GM12872 (cell line): ENCODE data around the gene SV2A.

ENCODE experiments used
- TF ChIP-seq, protein P1 (sequence below): IDR thresholded peaks from 3 replicates; pipeline ENCODE4 v1.5.1; 2011; ENCODE audit warnings: low read depth, mild to moderate bottlenecking, low read length, moderate library complexity; ENCODE audit not compliant: insufficient read depth

Gene SV2A, protein sequence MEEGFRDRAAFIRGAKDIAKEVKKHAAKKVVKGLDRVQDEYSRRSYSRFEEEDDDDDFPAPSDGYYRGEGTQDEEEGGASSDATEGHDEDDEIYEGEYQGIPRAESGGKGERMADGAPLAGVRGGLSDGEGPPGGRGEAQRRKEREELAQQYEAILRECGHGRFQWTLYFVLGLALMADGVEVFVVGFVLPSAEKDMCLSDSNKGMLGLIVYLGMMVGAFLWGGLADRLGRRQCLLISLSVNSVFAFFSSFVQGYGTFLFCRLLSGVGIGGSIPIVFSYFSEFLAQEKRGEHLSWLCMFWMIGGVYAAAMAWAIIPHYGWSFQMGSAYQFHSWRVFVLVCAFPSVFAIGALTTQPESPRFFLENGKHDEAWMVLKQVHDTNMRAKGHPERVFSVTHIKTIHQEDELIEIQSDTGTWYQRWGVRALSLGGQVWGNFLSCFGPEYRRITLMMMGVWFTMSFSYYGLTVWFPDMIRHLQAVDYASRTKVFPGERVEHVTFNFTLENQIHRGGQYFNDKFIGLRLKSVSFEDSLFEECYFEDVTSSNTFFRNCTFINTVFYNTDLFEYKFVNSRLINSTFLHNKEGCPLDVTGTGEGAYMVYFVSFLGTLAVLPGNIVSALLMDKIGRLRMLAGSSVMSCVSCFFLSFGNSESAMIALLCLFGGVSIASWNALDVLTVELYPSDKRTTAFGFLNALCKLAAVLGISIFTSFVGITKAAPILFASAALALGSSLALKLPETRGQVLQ

DNA sequence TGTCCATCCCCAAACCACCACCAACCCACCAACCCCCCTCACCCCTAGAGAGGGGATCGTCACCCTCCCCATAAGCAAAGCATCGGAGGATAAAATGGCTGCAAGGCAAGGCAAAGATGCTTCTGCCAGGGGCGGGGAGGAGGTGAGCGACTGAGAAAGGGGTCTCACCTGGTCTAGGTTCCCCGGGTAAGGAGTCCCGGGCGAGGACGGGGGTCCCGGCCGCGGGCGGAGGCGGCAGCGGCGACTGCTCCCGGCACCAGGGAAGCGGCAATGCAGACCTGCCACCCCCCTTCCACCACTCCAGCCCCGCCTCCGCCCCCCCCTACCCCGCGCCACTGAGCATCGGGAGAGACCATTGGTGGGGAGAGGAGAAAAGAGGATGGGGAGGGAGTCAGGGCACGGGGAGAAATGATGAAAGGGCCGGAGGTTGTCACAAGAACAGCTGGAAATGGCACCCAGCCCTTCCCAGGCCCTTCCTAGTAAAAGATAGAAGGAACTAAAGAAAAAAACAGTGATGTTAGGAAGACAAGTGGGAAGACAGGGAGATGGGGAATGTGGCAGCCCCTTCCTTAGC is at the start of gene SV2A:
TSS of gene SV2A (minus strand) at position 274 of the 574 bp plus-strand sequence. CDS start 4,004 bp downstream, outside the sequence.
- TF ChIP-seq, protein P1, sequence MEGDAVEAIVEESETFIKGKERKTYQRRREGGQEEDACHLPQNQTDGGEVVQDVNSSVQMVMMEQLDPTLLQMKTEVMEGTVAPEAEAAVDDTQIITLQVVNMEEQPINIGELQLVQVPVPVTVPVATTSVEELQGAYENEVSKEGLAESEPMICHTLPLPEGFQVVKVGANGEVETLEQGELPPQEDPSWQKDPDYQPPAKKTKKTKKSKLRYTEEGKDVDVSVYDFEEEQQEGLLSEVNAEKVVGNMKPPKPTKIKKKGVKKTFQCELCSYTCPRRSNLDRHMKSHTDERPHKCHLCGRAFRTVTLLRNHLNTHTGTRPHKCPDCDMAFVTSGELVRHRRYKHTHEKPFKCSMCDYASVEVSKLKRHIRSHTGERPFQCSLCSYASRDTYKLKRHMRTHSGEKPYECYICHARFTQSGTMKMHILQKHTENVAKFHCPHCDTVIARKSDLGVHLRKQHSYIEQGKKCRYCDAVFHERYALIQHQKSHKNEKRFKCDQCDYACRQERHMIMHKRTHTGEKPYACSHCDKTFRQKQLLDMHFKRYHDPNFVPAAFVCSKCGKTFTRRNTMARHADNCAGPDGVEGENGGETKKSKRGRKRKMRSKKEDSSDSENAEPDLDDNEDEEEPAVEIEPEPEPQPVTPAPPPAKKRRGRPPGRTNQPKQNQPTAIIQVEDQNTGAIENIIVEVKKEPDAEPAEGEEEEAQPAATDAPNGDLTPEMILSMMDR = no peak

DNA sequence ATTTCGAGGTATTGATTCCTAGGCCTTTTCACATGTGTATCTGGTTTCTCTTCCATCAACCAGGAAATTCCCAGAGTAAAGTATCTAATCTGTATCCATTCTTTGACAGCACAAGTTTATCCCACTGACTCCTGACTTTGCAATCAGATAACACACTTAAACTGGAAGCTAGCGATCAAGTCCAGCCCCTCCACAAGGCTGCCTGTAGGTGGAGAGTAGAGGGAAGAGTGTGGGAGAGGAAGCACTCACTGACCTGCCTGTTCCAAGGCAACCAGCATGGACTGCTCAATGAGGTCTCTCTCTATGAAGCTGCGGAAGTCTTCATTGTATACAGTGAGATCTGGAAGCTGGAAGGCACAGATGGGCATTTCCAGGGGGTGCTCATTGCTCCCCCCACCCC is 49.4 kb upstream of the SV2A start:
- TF ChIP-seq, protein P1 = no peak

DNA sequence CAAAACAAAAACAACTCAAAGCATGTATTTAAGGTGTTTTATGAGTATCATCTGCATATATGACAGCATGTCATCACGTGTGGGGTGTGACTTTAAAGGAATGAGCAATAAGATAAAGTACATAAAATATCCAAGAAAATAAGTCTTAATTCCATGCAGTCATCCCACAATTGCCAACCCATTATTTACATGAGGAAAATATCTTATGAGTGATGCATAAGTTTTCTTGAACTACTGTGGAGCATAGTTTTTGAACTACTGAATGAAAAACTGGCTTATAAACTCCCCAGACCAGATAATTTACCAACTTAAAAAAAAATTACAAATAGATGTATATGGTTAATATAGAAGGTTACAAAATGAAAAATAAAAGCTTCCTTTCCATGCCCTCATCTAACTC is 48.8 kb upstream of the SV2A start:
- TF ChIP-seq, protein P1 = no peak

DNA sequence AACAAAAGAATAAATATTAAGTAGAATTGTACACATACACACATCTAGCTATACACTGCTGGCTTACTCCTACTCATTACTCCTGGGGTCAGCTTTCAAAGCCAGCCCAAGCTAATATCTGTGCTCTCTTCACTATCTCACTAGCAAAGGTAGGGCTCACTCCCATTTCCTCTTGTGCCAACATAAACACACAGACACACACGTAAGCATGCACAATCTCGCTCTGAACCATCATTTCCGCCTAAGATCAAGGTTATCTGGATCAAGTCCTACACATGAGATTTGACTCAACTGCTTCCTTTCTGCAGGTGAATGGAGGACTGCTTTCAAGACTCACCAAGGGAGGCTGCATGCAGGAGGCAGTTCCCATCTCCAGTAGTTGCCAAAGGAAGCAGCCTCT is 47.8 kb upstream of the SV2A start:
- TF ChIP-seq, protein P1 = no peak

DNA sequence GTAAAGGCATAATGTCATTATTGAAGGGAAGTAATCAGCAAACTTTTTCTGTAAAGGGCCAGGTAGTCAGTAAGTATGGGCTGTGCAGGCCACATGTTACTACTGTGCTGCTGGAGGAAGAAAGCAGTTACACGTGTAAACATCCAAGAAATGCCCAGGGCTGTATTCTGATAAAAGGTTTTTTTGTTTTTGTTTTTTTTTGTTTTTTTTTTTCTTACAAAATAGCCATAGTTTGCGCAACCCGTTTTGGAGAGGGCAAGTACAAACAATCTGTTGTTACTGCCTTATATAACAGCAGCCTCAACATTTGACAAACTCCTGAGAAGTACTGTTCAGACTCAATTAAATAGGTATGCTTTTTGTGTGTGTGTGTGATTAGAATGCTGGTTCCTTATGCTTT is 45.7 kb upstream of the SV2A start:
- TF ChIP-seq, protein P1 = no peak

DNA sequence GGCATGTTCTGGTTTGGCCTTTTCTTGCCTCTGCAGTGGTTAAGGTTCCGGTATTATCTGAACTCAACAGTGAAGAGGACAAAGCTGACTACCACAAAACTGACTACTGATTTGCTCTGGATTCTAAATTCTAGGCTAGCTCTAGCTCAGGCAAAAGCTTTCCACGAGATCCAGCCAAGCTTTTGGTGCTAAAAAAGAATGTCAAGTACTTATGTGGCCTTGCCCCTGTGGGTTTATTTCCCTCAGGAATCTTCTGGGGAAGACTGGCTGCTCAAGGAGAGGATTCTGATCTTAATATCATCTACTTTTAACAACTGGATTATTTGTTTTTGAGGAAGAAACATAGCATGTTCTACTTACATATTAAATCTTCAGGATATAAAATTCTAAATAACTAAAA is 45.1 kb upstream of the SV2A start:
- TF ChIP-seq, protein P1 = no peak

DNA sequence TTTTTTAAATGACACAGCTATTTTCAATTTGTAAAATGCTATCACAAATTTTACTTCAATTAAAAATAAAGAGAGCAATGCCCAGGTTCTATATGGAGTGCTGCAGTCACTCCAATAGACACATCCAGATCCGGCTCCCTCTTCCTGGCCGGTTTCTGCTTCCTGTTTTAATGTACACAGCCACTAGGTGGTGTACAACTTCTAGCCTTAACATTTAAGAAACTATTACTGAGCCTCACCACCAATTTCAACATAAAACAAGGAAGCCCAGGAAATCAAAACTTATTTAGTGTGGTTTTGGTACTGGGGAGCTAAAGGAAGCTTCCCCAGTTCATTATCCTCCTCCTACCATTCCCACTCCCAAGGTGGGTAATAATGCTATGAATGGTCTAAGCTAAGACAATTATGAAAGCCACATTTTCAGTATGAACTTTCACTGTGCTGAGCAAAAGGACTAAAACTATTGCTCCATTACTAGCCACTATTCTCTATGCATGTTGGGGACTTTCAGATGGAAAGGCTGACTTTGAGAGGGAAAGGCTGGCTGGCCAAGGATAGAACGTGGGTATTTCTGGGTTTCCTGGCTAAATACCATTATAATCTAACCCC is 44.5 kb upstream of the SV2A start:
- TF ChIP-seq, protein P1 = peak; percentile 66
